Measurements from ENCODE around the gene CTRB2.

GRCh38 chr16:75241955-75242354 is 35.0 kb upstream of the CTRB2 start:
- TF ChIP-seq CTCF (IDR thresholded peaks at IDR 0.05) (no peak), POLR2AphosphoS5 (IDR thresholded peaks at IDR 0.05) (no peak), POLR2A (IDR thresholded peaks at IDR 0.05) (no peak), EP300 (IDR thresholded peaks at IDR 0.05) (no peak)

Data from suprapubic skin (tissue), 4 donors.